A549 (cell line): Measurements from ENCODE around the gene HPSE. TPM values are rescaled to one million over a fixed set of nuclear protein-coding genes. Genes with fewer than 3 reads are reported as not detected.

Source experiments
- ATAC-seq, 2 experiments: fragments of 200-7000 bp in 1 of 2; fragments of >200 bp in 1 of 2; cut with Nextera tagmentation in 1 of 2; cut with Tn5 transposase in 1 of 2; 3 replicates each; pipeline versions ENCODE4 v1.8.0 to v1.9.1; 2018 to 2020; ENCODE audit warnings: mild to moderate bottlenecking in 1 of 2, moderate library complexity in 1 of 2
- CTCF ChIA-PET: fragments of 300-600 bp; sonication (Branson Sonifier 250); formaldehyde crosslinking; extraction: SDS; loops from one replicate; lab custom pipeline; 2021; ENCODE audit warnings: antibody characterized with exemption, inconsistent platforms; lab: Yijun Ruan, JAX
- POLR2A ChIA-PET: fragments of 350-600 bp; formaldehyde crosslinking; extraction: SDS; loops from one replicate; lab custom pipeline; 2021; ENCODE audit warnings: antibody characterized with exemption, inconsistent platforms; lab: Yijun Ruan, JAX
- DNase-seq, 2 experiments: peaks; one replicate each; pipeline versions ENCODE4 v3.0.0 to v3.0.0-alpha.2; 2011 to 2016; ENCODE audit warnings: low read depth in 1 of 2, low spot score in 1 of 2
- FAIRE-seq: peaks from 2 replicates; lab custom pipeline; 2011; peaks lifted over from hg19 to GRCh38; lab: Jason Lieb, UNC
- H3K27ac ChIP-seq, 2 experiments: fragments of >200 bp; sonication (Bioruptor Twin); formaldehyde crosslinking; 3 replicates each; pipeline ENCODE4 v1.5.1; 2016 to 2017
- H3K4me1 ChIP-seq: fragments of >200 bp; sonication (Bioruptor Twin); formaldehyde crosslinking; 3 replicates; pipeline ENCODE4 v1.6.1; 2016
- H3K4me2 ChIP-seq: fragments of >200 bp; sonication (Bioruptor Twin); formaldehyde crosslinking; 3 replicates; pipeline ENCODE4 v1.6.1; 2016
- H3K4me3 ChIP-seq: fragments of >200 bp; sonication (Bioruptor Twin); formaldehyde crosslinking; 3 replicates; pipeline ENCODE4 v1.5.1; 2016
- H3K9me3 ChIP-seq: fragments of >200 bp; sonication (Bioruptor Twin); formaldehyde crosslinking; 3 replicates; pipeline ENCODE4 v1.6.1; 2016
- ATOH8 ChIP-seq: fragments of 250-450 bp; sonication (Bioruptor Pico); IDR thresholded peaks from 2 replicates; pipeline ENCODE4 v1.5.0; 2020; ENCODE audit warnings: low read depth, mild to moderate bottlenecking, moderate library complexity
- BCL3 ChIP-seq: fragments of >200 bp; sonication (Bioruptor Twin); formaldehyde crosslinking; IDR thresholded peaks from 3 replicates; pipeline ENCODE4 v1.6.1; 2016
- CHD2 ChIP-seq: fragments of 150-350 bp; IDR thresholded peaks from 2 replicates; pipeline ENCODE4 v1.6.1; 2014; ENCODE audit warnings: low read length; ENCODE audit not compliant: partially characterized antibody
- CHD4 ChIP-seq: fragments of 200-600 bp; sonication (generic); IDR thresholded peaks from 2 replicates; pipeline ENCODE4 v1.6.1; 2016; ENCODE audit warnings: antibody characterized with exemption, mild to moderate bottlenecking, borderline replicate concordance
- E2F6 ChIP-seq: IDR thresholded peaks from 2 replicates; pipeline ENCODE4 v1.6.1; 2012; ENCODE audit warnings: low read depth, borderline replicate concordance
- EHF ChIP-seq: fragments of 250-450 bp; sonication (Bioruptor Pico); IDR thresholded peaks from 2 replicates; pipeline ENCODE4 v1.5.0; 2020; ENCODE audit warnings: mild to moderate bottlenecking
- EHMT2 ChIP-seq: fragments of 200-600 bp; sonication (generic); IDR thresholded peaks from 2 replicates; pipeline ENCODE4 v1.6.1; 2016; ENCODE audit warnings: antibody characterized with exemption, low read depth, mild to moderate bottlenecking, moderate library complexity
- EP300 ChIP-seq, 2 experiments: fragments of >200 bp; sonication (Bioruptor Twin); formaldehyde crosslinking; IDR thresholded peaks; 2 replicates in 1 of 2; 3 replicates in 1 of 2; pipeline ENCODE4 v1.6.1; 2016 to 2017
- ESRRA ChIP-seq: fragments of 150-350 bp; IDR thresholded peaks from 2 replicates; pipeline ENCODE4 v1.6.1; 2014; ENCODE audit warnings: mild to moderate bottlenecking, low read length, borderline replicate concordance
- FOXS1 ChIP-seq: fragments of 250-450 bp; sonication (Bioruptor Pico); IDR thresholded peaks from 2 replicates; pipeline ENCODE4 v1.5.0; 2020; ENCODE audit warnings: mild to moderate bottlenecking, moderate library complexity
- HEYL ChIP-seq: fragments of 250-450 bp; sonication (Bioruptor Pico); IDR thresholded peaks from 2 replicates; pipeline ENCODE4 v1.8.0; 2021; ENCODE audit warnings: mild to moderate bottlenecking, moderate library complexity
- JUNB ChIP-seq: fragments of >200 bp; sonication (Bioruptor Twin); formaldehyde crosslinking; IDR thresholded peaks from 2 replicates; pipeline ENCODE4 v1.6.1; 2016
- KDM5A ChIP-seq: fragments of 200-600 bp; sonication (generic); IDR thresholded peaks from 2 replicates; pipeline ENCODE4 v1.6.1; 2016; ENCODE audit warnings: antibody characterized with exemption, mild to moderate bottlenecking
- MAZ ChIP-seq: fragments of 150-350 bp; IDR thresholded peaks from 2 replicates; pipeline ENCODE4 v1.6.1; 2014; ENCODE audit warnings: antibody characterized with exemption, low read depth, low read length, borderline replicate concordance
- NFE2L2 ChIP-seq: fragments of 150-350 bp; conservative IDR thresholded peaks from 2 replicates; pipeline ENCODE4 v1.6.1; 2014; ENCODE audit warnings: low read length
- POLR2A ChIP-seq: IDR thresholded peaks from 2 replicates; pipeline ENCODE4 v1.6.1; 2012; ENCODE audit warnings: mild to moderate bottlenecking, low read length
- POLR2AphosphoS2 ChIP-seq: conservative IDR thresholded peaks from 2 replicates; pipeline ENCODE4 v1.6.1; 2012; ENCODE audit warnings: low read length, improper control_type of control experiment, inconsistent platforms
- REST ChIP-seq: fragments of 200-600 bp; sonication (generic); IDR thresholded peaks from 2 replicates; pipeline ENCODE4 v1.6.1; 2016; ENCODE audit warnings: antibody characterized with exemption, mild to moderate bottlenecking, moderate library complexity
- RNF2 ChIP-seq: fragments of 200-600 bp; sonication (generic); IDR thresholded peaks from 2 replicates; pipeline ENCODE4 v1.6.1; 2016; ENCODE audit warnings: low read depth, mild to moderate bottlenecking, antibody characterized with exemption, moderate library complexity, borderline replicate concordance
- TFCP2L1 ChIP-seq: fragments of 250-450 bp; sonication (Bioruptor Pico); IDR thresholded peaks from 2 replicates; pipeline ENCODE4 v1.5.0; 2021; ENCODE audit warnings: mild to moderate bottlenecking
- USF2 ChIP-seq: fragments of 450-650 bp; IDR thresholded peaks from 2 replicates; pipeline ENCODE4 v1.6.1; 2014; ENCODE audit warnings: antibody characterized with exemption
- WGBS: methylation state at CpG from one replicate; pipeline ENCODE4 v1.1.6; 2017; ENCODE audit errors: missing lambda C conversion rate; 5-methylcytosine and 5-hydroxymethylcytosine counted together
- polyA plus RNA-seq, 4 experiments: library from polyadenylated mRNA; depleted of rRNA in 3 of 4; stranded (reverse); fragments of >200 nt; fragmentation: RNase III in 1 of 4; extraction: RNeasy Plus Mini Kit Qiagen cat#74134 plus additional on column Dnase treatment in 1 of 4; gene quantifications; 2 replicates in 3 of 4; 3 replicates in 1 of 4; pipeline ENCODE4 v1.2.3, GENCODE V29; 2011 to 2017

HPSE gene
- polyA plus RNA-seq, 2 of the 4 experiments (the other 2 are of a cell fraction): 0.72 to 1.7 TPM

- ATAC-seq (no peak), DNase-seq (no peak), FAIRE-seq (no peak)
- no peak overlapping the region for H3K4me2 ChIP-seq
- POLR2A ChIA-PET: no interaction called here
- H3K9me3 ChIP-seq: no peaks in the 10 kb centered on the region
- TF ChIP-seq CHD2 (no peak), JUNB (no peak), FOXS1 (CRISPR knock-in tag) (no peak), KDM5A (no peak), REST (no peak), EHMT2 (no peak), MAZ (no peak), POLR2AphosphoS2 (no peak), USF2 (no peak), ESRRA (no peak), POLR2A (no peak), EHF (no peak), EP300 (IDR thresholded peaks at IDR 0.05) (no peak), ATOH8 (CRISPR knock-in tag) (no peak), TFCP2L1 (CRISPR knock-in tag) (no peak), BCL3 (no peak), HEYL (CRISPR knock-in tag) (no peak), NFE2L2 (no peak), RNF2 (no peak), E2F6 (no peak)
- no peak overlapping the region for H3K27ac ChIP-seq
- 61% methylated on average over 1 of the region's 1 CpG for WGBS
- CTCF ChIA-PET: interaction anchor here (0.6 to 1.5 kb wide), 2 partner anchors 10 to 56 kb away, joined by 5 read pairs; no protein-coding TSS in a partner anchor
- no peak overlapping the region for H3K4me3 ChIP-seq
- H3K4me1 ChIP-seq: no peaks in the 10 kb centered on the region
Measured at GRCh38 chr4:83371936-83372335, 37.3 kb upstream of the HPSE start.

GRCh38 chr4:83371235-83371634 lies 36.6 kb upstream of the HPSE start:
- no peak overlapping the region for H3K4me2 ChIP-seq
- no peaks in the 10 kb centered on the region for H3K4me1 ChIP-seq
- no peak for FAIRE-seq
- CTCF ChIA-PET: interaction anchor here (1.5 kb wide), 1 partner anchor 9 kb away, joined by 5 read pairs; no protein-coding TSS in a partner anchor
- ATAC-seq: no peak
- H3K27ac ChIP-seq: no peak overlapping the region
- WGBS: 82% methylated on average over 5 of the region's 5 CpGs
- POLR2A ChIA-PET: no interaction called here
- no peak for DNase-seq
- no peak for TF ChIP-seq BCL3
- 0 out of 2 replicates have a peak, but pooled peaks have one; percentile 12 for TF ChIP-seq USF2
- no peak for TF ChIP-seq CHD4
- no peak overlapping the region for H3K4me3 ChIP-seq
- H3K9me3 ChIP-seq: no peaks in the 10 kb centered on the region
